ENCODE results near the gene NLRC5.

The NLRC5 gene

DNA sequence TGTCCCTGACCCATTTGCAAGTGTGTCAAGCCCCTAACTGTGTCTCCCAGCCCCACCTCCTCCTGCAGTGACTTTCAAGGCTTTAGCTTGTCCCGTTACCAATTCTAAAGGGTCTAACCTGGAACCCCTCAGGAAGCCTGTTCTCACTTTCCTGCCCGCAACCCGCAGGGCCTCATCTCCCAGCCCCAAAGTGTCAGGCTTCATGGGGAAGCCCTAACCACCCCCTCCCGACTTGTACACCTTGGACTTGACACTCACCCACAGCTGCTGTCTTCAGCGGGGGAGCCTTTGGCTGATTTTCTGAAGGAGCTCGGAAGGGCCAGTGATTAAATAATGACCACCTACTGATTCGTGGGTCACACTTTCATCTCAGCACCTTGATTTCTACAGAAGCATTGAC, 33.1 kb downstream of the NLRC5 start:
- DNase-seq (ENCODE audit: low read depth, low spot score), result no peak
- no peak overlapping the region for H3K27ac ChIP-seq

- no peak for DNase-seq (ENCODE audit: low read depth, low spot score)
- no peak overlapping the region for H3K27ac ChIP-seq
Measured at GRCh38 chr16:57023541-57024249, 34.3 kb downstream of the NLRC5 start.

DNA sequence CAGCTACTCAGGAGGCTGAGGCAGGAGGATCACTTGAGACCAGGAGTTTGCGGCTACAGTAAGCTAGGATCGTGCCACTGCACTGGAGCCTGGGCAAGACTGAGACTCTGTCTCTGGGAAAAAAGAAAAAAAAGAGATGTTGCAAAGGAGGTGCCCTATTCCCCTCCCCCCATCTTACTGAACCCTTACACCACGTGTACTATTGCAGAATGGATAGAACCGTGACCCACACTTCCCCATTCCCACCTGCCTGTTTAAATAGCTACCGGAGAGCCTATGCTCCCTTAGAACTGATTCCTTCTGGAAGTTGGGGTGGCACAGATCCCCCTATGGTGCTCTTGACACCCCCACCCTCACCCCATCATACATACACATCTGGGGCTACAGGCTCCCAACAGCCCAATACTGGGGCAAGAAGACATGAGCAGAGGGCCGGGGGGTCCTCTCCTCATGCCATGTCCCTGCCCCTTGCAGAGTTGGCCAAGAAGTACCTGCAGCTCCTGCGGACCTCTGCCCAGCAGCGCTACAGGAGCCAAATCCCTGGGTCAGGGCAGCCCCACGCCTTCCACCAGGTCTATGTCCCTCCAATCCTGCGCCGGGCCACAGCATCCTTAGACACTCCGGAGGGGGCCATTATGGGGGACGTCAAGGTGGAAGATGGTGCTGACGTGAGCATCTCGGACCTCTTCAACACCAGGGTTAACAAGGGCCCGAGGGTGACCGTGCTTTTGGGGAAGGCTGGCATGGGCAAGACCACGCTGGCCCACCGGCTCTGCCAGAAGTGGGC, 35.7 kb downstream of the NLRC5 start:
- H3K27ac ChIP-seq, result no peak overlapping the region
- DNase-seq (ENCODE audit: low read depth, low spot score), result no peak

GRCh38 chr16:57025941-57026777, 36.8 kb downstream of the NLRC5 start:
- no peak for DNase-seq (ENCODE audit: low read depth, low spot score)
- H3K27ac ChIP-seq, result no peak overlapping the region

DNA sequence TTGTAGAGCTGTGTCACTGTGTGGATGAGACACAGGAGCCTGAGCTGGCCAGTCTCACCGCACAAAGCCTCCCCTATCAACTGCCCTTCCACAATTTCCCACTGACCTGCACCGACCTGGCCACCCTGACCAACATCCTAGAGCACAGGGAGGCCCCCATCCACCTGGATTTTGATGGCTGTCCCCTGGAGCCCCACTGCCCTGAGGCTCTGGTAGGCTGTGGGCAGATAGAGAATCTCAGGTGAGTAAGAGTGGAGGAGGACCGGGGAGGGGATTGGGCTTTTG, 37.4 kb downstream of the NLRC5 start:
- no peak for DNase-seq (ENCODE audit: low read depth, low spot score)
- H3K27ac ChIP-seq, result no peak overlapping the region

- DNase-seq (ENCODE audit: low read depth, low spot score), result no peak
- H3K27ac ChIP-seq, result no peak overlapping the region
Measured at GRCh38 chr16:57027067-57027466, 37.7 kb downstream of the NLRC5 start.

- no peak overlapping the region for H3K27ac ChIP-seq
- DNase-seq (ENCODE audit: low read depth, low spot score), result no peak
Measured at GRCh38 chr16:57028086-57028485, 38.7 kb downstream of the NLRC5 start.

- H3K27ac ChIP-seq, result no peak overlapping the region
- peak; percentile 34 for DNase-seq (ENCODE audit: low read depth, low spot score)
Measured at GRCh38 chr16:57029161-57030160, 40.1 kb downstream of the NLRC5 start.

- DNase-seq (ENCODE audit: low read depth, low spot score), result no peak
- H3K27ac ChIP-seq, result no peak overlapping the region
Measured at GRCh38 chr16:57030346-57030902, 41.1 kb downstream of the NLRC5 start.

DNA sequence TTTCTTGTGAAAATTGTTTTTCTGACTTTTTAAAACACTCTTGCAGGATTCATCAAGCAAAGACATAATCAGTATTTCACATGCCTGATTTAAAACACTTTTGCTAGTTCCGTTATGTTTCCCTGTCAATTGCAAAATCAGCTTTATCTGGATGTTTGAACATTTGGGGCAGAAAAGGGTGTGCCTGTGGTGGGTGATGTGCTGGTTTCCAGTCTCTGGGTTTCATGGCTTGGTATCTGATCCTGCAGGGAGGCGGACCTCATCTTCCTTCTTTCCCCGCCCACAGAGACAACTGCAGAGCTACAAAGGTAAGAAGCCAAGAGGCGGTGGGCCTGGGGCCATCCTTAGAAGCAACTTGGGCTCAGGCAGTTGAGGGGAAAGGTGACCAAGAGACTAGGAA, 41.8 kb downstream of the NLRC5 start:
- no peak for DNase-seq (ENCODE audit: low read depth, low spot score)
- no peak overlapping the region for H3K27ac ChIP-seq

- DNase-seq (ENCODE audit: low read depth, low spot score), result no peak
- H3K27ac ChIP-seq, result no peak overlapping the region
Measured at GRCh38 chr16:57032346-57032745, 43.0 kb downstream of the NLRC5 start.

- no peak for DNase-seq (ENCODE audit: low read depth, low spot score)
Measured at GRCh38 chr16:57032931-57033330, 43.6 kb downstream of the NLRC5 start.

DNA sequence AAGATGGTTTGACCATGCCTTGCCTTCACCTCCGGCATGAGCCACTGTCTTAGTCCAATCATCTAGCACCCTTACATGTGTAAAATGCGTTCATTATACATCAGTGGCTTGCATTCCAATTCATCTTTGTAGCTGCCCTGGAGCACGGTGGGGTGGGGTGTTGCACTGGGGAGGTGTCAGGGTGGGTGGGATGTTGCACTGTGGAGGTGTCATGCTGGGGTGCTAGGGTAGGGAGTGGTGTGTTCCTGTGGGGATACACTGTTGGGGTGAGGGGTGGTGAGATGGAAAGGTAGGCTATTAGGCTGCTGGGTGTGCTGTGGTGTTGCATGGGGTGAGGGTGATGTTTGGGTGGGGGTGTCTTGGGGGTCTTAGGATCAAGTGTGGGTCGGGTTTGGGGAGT, 47.0 kb downstream of the NLRC5 start:
- no peak overlapping the region for H3K27ac ChIP-seq
- DNase-seq (ENCODE audit: low read depth, low spot score), result no peak

More at GRCh38 chr16:57032931-57033330, 43.6 kb downstream of the NLRC5 start:
- H3K27ac ChIP-seq, result no peak overlapping the region

DNA sequence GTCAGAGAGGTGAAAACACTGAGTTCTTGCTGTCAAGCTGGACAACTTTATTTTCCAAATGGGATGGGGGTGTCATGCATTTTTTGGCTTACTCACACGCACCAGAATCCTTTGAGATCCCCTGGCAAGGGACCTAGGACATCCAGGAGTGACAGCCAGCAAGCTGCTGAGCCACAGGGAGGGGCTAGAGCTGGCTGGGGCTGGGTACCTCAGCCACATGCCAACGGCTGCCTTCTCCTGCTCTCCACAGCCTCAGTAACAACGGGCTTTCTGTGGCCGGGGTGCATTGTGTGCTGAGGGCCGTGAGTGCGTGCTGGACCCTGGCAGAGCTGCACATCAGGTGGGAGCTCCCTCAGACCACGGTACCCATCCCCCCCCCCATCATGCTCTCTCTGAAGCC, 47.6 kb downstream of the NLRC5 start:
- DNase-seq (ENCODE audit: low read depth, low spot score), result no peak
- H3K27ac ChIP-seq, result no peak overlapping the region

DNA sequence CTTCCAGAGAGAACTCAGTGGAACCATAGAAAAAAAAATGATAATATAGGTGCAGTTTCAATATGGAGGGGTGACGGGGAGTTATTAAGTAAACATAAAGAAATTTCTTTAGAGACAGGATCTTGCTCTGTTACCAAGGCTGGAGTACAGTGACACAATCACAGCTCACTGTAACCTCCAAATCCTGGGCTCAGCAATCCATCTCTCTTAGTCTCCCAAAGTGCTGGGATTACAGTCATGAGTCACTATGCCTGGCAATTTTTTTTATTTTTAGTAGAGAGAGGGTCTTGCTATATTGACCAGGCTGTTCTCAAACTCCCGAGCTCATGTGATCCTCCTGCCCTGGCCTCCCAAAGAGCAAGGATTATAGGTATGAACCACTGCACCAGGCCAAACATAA, 48.8 kb downstream of the NLRC5 start:
- no peak overlapping the region for H3K27ac ChIP-seq
- no peak for DNase-seq (ENCODE audit: low read depth, low spot score)

- H3K27ac ChIP-seq, result no peak overlapping the region
Measured at GRCh38 chr16:57039148-57039812, 49.9 kb downstream of the NLRC5 start.

GRCh38 chr16:57041182-57042156, 52.1 kb downstream of the NLRC5 start:
- no peak for DNase-seq (ENCODE audit: low read depth, low spot score)
- H3K27ac ChIP-seq, result no peak overlapping the region

More at GRCh38 chr16:57039148-57039812, 49.9 kb downstream of the NLRC5 start:
- DNase-seq (ENCODE audit: low read depth, low spot score), result no peak
